GM18505 (cell line): ENCODE results near the gene PRKN.

ENCODE experiments used
- ATAC-seq: cut with Tn5 transposase; IDR thresholded peaks from one replicate; pipeline ENCODE4 v1.9.1; 2021; ENCODE audit not compliant: unreplicated experiment
- POLR2A ChIP-seq: IDR thresholded peaks from 4 replicates; pipeline ENCODE4 v1.6.1; 2011; ENCODE audit warnings: borderline replicate concordance; ENCODE audit not compliant: insufficient read depth, insufficient read length; ENCODE audit errors: extremely low read depth

The PRKN gene

DNA sequence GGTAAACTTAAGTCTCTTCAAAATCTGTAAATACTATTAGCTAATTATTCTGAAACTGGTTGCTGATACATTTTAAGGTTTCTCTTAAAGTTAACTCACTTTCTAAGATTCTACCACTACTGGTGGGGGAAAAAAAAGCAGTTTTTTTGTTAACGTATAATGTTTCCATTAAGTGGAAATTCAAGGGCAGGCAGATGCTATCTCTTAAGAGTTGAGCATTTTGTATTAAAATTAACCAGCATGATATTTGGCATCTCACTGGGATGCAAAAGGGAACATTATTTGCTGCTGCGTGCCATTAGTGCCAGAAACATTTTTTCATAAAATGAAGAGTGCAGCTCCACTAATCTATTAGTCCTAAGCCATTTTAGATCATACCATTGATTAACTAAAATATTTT, 246.2 kb downstream of the PRKN start:
- TF ChIP-seq POLR2A: no peak
- ATAC-seq: no peak

DNA sequence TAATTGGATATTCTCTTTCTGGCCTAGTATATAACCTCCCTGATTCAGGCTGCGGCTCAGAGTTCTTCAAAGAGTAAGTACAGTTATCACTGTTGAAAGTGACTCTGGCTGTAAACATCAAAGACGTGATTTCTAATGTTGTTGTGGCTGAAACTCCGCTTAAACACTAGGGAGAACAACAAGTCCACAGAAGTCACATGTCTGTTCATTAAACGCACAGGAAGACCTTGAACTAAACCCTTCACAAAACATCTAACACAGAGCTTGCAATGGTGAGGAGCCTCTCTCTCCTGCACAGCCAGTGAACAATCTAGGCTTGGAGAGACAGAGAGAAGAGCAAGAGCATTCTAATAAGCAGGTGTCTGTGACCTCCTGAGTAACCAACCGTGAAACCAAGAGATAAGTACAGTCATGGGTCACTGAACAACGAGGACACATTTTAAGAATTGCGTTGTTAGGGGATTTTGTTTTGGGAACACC, 249.3 kb downstream of the PRKN start:
- no peak for TF ChIP-seq POLR2A
- no peak for ATAC-seq

DNA sequence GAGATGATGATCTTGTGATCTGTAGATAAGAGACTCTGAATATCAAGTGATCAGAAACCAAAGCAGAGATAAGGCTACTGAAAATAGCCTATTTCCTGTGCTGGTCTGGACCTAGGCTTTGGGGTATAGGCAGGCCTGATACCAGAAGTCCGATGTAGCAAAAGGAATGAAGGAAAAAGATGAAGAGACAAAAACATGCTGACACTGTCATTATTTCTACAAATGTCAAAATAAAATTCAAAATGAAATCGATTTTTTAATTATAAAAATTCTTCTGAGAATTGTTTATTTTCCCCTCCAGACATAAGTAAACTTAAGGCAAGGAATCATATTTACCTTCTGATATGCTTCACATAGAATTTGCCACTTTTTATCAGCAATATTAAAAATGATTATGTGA, 252.8 kb downstream of the PRKN start:
- no peak for TF ChIP-seq POLR2A
- no peak for ATAC-seq

DNA sequence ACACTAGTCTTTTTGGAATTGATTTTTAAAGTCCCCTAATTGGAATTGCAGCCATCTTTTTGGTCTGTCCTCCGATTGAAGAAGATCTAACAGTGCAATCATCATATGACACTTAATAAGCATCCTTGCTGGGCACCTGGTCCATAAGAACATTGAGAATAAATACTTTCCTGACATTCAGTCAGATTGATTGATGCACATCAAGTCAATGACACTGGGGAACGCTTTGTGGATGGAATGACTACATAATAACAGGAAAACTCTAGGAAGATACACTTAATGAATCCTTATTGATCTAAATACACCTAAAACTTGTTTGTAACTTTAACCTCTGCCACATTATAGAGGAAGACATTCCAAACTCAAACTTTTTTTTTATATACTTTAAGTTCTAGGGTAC, 255.7 kb downstream of the PRKN start:
- no peak for TF ChIP-seq POLR2A
- no peak for ATAC-seq

DNA sequence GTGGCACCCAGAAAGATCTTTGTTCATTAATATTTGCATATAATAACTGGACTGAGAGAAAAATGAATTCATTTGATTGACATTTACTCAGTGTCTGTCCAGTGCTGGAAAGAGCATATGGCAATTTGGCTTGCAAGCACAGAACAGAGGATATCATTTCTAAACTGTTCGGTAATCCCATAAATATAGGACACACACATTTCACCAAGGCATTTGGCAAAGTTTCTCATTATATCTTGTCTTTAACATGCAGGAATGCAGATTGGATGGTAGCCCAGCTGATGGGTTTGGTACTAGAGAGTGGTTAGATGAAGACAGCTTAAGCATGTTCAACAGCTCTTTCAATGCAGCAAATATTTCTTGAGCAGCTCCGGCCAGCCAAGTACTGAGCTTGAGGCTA, 259.2 kb downstream of the PRKN start:
- no peak for ATAC-seq
- no peak for TF ChIP-seq POLR2A

DNA sequence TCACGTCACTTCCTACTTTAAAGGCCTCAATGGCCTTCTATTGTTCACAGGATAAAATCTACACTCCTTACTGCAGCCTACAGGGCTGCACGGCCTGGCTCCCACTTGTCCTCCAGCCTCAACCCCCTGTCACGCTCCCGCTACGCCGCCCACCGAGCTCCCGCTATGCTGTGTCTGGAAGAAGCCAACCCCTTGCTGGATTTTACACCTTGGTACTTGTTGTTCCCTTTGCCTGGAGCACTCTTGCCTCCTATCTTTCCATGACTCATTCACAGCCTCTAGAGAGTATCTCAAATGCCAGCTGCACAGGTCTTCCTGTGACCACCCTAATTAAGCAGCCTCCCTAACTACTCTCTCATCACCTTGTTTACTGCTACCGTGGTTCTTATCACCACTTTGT, 259.9 kb downstream of the PRKN start:
- TF ChIP-seq POLR2A: no peak

DNA sequence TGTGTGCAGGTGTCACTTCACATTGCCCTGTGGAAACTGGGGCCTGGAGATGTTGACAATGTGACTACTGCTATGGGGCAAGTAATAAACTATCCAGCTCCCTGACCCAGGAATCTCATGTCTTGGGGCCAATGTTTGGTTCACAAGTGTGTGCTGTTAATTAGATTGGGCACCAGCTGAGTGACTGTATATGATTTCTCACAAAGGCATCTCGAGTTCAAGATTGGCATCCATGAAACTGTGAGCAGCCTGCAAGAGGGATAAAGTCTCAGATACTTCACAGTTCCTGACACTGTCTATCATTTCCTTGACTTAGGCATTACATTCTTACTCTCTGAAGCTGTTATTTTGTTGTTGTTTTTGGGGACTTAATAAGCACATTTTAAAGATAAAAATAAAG, 264.0 kb downstream of the PRKN start:
- ATAC-seq: no peak
- no peak for TF ChIP-seq POLR2A

More for the DNA sequence above, 259.9 kb downstream of the PRKN start:
- no peak for ATAC-seq

DNA sequence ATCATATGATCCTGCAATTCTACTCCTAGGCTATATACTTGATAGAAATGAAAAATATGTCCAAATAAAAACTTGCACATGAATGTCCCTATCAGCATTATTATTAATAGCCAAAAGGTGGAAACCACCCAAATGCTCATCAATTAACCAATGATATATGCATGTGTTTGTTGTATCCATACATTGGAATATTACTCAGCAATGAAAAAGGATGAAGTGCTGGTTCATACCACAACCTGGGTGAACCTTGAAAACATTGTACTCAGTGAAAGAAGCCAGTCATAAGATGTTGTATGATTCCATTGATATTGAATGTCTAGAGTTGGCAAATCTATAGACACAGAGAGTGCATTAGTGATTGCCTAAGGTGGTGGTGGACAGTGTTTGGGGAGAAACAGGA, 267.6 kb downstream of the PRKN start:
- ATAC-seq: no peak
- no peak for TF ChIP-seq POLR2A

DNA sequence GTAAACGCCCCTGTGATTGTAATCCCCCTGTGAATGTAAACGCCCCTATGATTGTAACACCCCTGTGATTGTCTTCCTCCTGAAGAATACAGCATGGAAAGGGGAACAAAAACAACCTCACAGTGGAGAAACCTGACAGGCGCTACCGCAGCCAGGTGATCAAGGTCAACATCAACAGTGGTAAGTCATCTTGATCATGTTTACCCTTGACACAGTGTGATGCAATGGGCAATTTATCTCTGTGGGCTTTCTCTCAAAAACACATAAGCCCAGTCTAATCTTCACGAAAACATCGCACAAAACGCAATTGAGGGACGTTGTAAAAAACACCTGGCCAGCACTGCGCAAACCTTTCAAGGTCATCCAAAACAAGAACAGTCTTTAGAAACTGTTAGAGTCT, 277.2 kb downstream of the PRKN start:
- no peak for ATAC-seq
- TF ChIP-seq POLR2A: no peak

DNA sequence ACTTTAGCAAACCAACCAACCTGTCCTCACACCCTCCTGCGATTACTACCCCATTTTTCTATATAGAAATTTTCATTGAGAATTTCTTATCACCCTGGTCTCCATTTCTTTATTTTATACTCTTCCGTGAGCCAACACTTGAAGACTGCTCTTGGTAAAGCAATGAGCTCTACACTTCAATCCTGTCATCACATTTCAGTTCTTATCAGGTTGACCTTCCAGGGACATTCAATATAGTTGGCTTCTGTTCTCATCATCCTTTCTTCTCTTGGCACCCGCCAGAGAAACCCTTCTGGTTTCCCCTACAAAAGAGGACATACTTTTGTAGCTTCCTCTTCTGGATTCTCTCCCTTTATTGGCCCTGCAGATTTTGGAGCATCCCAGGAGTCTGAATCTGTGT, 279.3 kb downstream of the PRKN start:
- no peak for ATAC-seq
- no peak for TF ChIP-seq POLR2A

DNA sequence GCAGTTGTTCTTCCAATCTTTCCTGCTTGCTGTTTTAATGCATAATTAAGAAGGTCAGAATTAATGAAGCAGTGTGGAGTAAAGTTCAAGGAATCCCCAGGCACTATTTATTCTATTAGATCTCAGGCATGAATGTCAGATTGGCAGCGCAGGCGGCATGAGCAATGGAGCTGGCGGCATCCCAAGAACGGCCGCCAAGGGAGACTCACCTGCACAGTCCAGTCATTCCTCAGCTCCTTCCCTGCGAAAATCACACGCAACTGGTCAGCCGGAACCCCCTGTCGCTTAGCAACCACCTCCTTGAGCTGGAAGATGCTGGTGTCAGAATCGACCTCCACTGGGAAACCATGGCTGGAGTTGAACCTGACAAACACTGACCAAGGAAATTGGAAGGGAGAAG, 284.5 kb downstream of the PRKN start:
- no peak for ATAC-seq
- TF ChIP-seq POLR2A: no peak

DNA sequence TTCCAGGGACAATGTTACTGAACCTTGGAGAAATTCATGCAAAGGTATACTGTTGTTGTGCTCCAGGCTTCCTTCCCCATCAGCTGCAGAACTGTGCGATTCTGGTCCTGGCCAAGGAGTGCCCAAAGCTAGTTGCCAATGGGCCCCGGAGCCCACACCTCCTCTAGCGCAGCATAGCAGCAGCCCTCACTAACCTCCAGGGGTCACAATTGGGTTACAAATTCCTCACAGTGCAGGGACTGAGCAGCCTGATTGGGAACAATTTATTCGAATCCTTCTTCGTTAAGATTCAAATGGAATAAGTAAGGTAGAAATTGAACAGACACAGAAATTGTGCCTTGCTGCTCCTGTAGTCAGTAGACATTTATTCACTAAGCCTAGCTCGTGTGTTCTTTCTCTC, 284.9 kb downstream of the PRKN start:
- TF ChIP-seq POLR2A: no peak
- ATAC-seq: no peak

DNA sequence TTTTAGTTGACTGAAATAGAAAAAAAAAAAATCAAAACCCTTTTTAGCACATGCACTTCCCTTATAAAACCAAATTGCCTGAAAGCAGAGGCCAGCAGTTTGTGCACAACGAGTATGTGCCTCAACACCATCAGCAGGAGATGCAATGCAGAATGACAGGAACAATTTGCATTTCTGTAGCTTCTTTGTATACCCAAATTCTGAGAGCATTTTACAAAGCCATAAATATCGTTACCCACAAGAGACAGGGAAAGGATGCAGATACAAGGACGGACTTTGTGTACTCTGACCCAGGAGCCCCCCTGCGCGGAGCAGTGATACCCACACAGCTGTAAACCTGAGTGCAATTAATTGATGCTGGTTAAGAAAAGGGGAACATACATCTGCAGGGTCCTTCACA, 285.6 kb downstream of the PRKN start:
- ATAC-seq: no peak
- no peak for TF ChIP-seq POLR2A

DNA sequence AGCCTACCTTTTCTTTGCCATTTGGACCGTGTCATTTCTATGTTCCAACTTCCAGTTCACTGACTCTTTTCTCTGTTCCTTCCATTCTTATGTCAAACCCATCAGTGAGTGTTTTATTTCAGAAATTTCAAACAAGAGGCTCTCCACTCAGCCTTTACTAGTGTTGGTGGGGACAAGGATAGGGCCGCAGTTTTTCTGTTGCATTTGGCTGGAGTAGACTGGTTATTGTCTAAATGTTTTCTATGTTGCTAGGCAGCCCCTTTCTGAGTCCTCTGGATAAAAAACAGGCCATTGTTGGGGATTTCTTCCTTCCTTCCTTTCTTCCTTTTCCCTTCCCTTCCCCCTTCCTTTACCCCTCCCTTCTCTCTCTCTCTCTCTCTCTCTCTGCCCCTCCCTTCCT, 288.6 kb downstream of the PRKN start:
- ATAC-seq: no peak
- no peak for TF ChIP-seq POLR2A

DNA sequence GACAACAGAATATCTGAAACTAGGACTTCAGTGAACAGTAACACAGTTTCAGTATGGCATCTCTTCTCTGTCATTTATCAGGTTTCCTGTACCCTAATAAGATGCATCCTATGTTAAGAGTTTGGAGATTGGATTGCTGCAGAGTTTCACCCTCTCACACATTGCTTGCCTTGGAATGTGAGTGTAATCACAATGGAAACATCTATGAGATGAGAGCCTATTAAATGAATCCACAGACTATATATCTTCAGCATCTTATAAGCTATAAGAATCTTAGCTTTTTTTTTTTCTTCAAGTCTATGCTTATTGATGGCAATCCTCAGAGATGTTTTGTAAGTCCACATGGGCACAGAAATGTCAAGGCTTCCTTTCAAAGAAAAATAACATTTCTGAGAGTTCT, 292.5 kb downstream of the PRKN start:
- ATAC-seq: no peak
- no peak for TF ChIP-seq POLR2A
